ENCODE data around the gene PIK3C3. TPM values are rescaled to one million over a fixed set of nuclear protein-coding genes. Genes with fewer than 3 reads are reported as not detected.

PIK3C3 gene
- total and polyA plus RNA-seq, 7 donors, result 19.1 to 39.7 (median 32.1) TPM

DNA sequence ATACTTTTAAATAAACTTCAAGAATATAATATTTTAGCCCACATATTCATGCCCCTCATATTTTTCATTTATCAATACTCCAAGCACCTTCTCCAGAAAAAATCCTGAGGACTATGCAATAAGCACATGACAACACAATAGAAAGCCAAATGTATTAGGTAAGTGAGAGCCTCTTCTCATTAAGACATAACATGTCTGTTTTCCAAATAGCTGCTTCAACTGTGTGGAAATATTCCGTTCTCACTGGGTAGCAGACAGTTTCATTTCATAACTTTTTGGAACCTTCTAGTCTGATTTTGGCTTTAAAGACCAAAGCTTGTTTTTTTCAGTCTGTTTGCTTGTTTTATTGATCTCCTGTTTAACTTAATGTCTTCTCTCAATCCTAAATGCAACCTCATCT, 137.8 kb downstream of the PIK3C3 start:
- H3K27ac ChIP-seq, result no peak overlapping the region
- H3K36me3 ChIP-seq (ENCODE audit: insufficient read depth in 1 of 2, low read depth in 1 of 2), result no peaks in the 10 kb centered on the region
- H3K27me3 ChIP-seq (ENCODE audit: insufficient read depth in 3 of 3, low read length in 2 of 3), result peaks cover 0 to 6% (median 0%) of the 10 kb centered on the region in 3 donors
- no peak overlapping the region for H3K4me3 ChIP-seq
- H3K4me1 ChIP-seq, result no peaks in the 10 kb centered on the region
- TF ChIP-seq, protein P1, sequence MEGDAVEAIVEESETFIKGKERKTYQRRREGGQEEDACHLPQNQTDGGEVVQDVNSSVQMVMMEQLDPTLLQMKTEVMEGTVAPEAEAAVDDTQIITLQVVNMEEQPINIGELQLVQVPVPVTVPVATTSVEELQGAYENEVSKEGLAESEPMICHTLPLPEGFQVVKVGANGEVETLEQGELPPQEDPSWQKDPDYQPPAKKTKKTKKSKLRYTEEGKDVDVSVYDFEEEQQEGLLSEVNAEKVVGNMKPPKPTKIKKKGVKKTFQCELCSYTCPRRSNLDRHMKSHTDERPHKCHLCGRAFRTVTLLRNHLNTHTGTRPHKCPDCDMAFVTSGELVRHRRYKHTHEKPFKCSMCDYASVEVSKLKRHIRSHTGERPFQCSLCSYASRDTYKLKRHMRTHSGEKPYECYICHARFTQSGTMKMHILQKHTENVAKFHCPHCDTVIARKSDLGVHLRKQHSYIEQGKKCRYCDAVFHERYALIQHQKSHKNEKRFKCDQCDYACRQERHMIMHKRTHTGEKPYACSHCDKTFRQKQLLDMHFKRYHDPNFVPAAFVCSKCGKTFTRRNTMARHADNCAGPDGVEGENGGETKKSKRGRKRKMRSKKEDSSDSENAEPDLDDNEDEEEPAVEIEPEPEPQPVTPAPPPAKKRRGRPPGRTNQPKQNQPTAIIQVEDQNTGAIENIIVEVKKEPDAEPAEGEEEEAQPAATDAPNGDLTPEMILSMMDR (IDR thresholded peaks at IDR 0.05), result no peak
- ATAC-seq (peak in 1 of 4 donors; percentile 55), DNase-seq (no peak)
- H3K9me3 ChIP-seq, result no peaks in the 10 kb centered on the region
- intact Hi-C loops (cut with DNase I), result loop anchor here in 1 of 2 donors (10.0 kb wide), 1 partner anchor 58 kb away; no protein-coding TSS in a partner anchor
- 29 to 41% (median 38%) methylated on average over 1 of the region's 1 CpG for WGBS, 3 donors

DNA sequence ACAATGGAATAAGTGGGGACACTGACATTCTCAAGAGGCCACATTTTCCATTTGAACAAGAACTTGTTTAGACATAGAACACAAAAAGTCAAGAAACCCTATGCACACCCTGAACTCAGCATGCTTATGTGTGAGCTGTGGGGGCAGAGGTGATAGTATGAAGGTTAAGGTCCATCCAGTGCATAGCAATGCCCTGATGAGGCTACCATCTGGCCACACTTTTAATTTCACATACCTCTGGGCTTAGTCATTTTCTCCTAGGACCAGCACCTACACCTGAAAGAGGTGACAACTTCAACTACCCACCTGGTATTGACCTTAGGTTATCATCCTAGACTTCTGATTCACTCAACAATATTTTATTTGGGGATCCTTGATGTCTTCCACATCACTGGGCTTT, 139.8 kb downstream of the PIK3C3 start:
- intact Hi-C loops (cut with DNase I), result loop anchor here in 1 of 2 donors (10.0 kb wide), 1 partner anchor 60 kb away; no protein-coding TSS in a partner anchor
- H3K27me3 ChIP-seq (ENCODE audit: insufficient read depth in 3 of 3, low read length in 2 of 3), result peaks cover 0 to 6% (median 0%) of the 10 kb centered on the region in 3 donors
- H3K4me3 ChIP-seq, result no peak overlapping the region
- ATAC-seq (no peak), DNase-seq (no peak)
- H3K4me1 ChIP-seq, result no peaks in the 10 kb centered on the region
- H3K27ac ChIP-seq, result no peak overlapping the region
- H3K36me3 ChIP-seq (ENCODE audit: insufficient read depth in 1 of 2, low read depth in 1 of 2), result no peaks in the 10 kb centered on the region
- TF ChIP-seq, protein P1 (IDR thresholded peaks at IDR 0.05), result no peak
- H3K9me3 ChIP-seq, result no peaks in the 10 kb centered on the region

DNA sequence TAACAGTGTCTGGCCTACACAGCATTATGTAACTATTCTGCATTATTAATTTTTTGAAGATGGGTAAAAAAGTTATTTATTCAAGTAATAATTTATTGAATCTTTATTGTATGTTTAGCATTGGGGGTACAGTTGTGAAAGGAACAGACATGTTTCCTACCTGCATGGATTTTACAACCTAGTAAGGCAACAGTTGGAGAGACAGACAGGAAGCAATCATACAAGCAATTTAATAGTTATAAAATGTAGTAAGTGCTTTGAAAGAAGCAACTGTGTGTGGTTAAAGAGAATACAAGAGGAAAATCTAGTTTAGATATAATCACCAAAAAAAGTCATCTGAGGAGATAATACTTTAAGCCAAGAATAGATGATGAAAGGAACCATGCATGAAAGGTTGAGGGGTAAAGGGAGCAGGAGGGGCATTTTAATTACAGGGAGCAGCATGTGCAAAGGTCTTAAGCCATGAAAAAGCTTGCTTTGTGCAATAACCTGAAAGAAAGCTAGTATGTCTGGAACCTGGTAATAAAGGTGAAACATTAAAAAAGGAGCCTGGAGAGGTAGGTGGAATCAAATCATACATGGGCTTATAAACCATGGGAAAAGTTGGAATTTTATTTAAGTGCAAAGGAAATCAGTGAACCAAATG, 140.8 kb downstream of the PIK3C3 start:
- Histone ChIP-seq H3K27ac (no peak overlapping the region), H3K27me3 (ENCODE audit: insufficient read depth in 3 of 3, low read length in 2 of 3) (peaks cover 0 to 6% (median 0%) of the 10 kb centered on the region in 3 donors), H3K36me3 (ENCODE audit: insufficient read depth in 1 of 2, low read depth in 1 of 2) (no peaks in the 10 kb centered on the region), H3K4me3 (no peak overlapping the region), H3K4me1 (no peaks in the 10 kb centered on the region), H3K9me3 (no peaks in the 10 kb centered on the region)
- ATAC-seq (no peak), DNase-seq (no peak)
- TF ChIP-seq, protein P1 (IDR thresholded peaks at IDR 0.05), result no peak
- intact Hi-C loops (cut with DNase I), result loop anchor here in 1 of 2 donors (10.0 kb wide), 1 partner anchor 61 kb away; no protein-coding TSS in a partner anchor

DNA sequence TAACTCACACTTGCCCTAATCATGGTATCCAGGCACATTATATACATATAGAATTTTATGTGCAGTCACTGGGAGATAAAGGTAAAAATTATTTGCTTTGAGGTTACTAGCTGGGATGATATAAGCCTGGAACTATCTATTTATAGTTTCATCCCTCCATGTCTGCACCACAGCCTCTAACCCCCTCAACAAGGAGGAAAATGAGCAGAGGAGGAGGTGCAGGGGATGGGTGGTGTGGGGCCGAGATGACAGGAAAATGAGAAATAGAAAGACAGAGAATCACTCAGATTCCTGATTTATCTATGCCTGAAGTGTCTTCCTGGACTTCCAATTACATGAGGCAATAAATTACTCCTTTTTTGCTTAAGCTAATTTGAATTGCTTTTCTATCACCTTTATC, 145.2 kb downstream of the PIK3C3 start:
- 50 to 58% (median 52%) methylated on average over 1 of the region's 1 CpG for WGBS, 3 donors
- intact Hi-C loops (cut with DNase I), result no loop called here
- Histone ChIP-seq H3K9me3 (no peaks in the 10 kb centered on the region), H3K27ac (no peak overlapping the region), H3K4me3 (no peak overlapping the region), H3K4me1 (no peaks in the 10 kb centered on the region), H3K27me3 (ENCODE audit: insufficient read depth in 3 of 3, low read length in 2 of 3) (peaks cover 0 to under 1% (median 0%) of the 10 kb centered on the region in 3 donors), H3K36me3 (ENCODE audit: insufficient read depth in 1 of 2, low read depth in 1 of 2) (no peaks in the 10 kb centered on the region)
- DNase-seq (no peak), ATAC-seq (no peak)
- TF ChIP-seq, protein P1 (IDR thresholded peaks at IDR 0.05), result no peak

DNA sequence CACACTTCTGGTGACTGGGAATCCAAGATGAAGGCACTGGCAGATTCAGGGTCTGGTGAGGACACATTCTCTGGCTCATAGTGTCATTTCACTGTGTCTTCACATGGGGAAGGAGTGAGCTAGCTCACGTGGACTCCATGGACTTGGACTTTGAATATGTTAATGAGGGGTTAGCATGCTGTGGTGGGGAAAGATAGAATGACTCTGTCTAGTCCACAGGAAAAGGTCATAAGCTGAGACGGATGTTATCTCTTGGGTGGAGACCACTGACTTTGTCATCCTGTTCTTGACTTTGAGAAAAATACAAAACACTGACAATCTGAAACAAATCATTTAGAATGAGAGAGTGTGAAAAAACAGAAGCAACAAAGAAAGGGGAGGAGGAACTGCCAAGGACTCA, 145.9 kb downstream of the PIK3C3 start:
- intact Hi-C loops (cut with DNase I), result no loop called here
- WGBS, 3 donors, result 44 to 57% (median 49%) methylated on average over 2 of the region's 2 CpGs
- DNase-seq, result no peak
- H3K36me3 ChIP-seq (ENCODE audit: insufficient read depth in 1 of 2, low read depth in 1 of 2), result no peaks in the 10 kb centered on the region
- H3K27ac ChIP-seq, result no peak overlapping the region
- no peaks in the 10 kb centered on the region for H3K4me1 ChIP-seq
- no peak for ATAC-seq
- TF ChIP-seq, protein P1 (IDR thresholded peaks at IDR 0.05), result no peak
- no peak overlapping the region for H3K4me3 ChIP-seq
- no peaks in the 10 kb centered on the region for H3K9me3 ChIP-seq
- no peaks in the 10 kb centered on the region for H3K27me3 ChIP-seq (ENCODE audit: insufficient read depth in 3 of 3, low read length in 2 of 3)
